GM19372 (cell line): Measurements from ENCODE around the gene IL6.
"Not testable (repeated sequence)": the region's sequence is repeated elsewhere in the genome, so short reads cannot be mapped to it uniquely, and the experiment has no call there.

ENCODE experiments used
- ATAC-seq: cut with Tn5 transposase; IDR thresholded peaks from one replicate; pipeline ENCODE4 v1.9.1; 2021; ENCODE audit warnings: mild to moderate bottlenecking, low read depth, moderate library complexity; ENCODE audit not compliant: unreplicated experiment

The IL6 gene

GRCh38 chr7:22779730-22780323 lies 52.8 kb downstream of the IL6 start:
- ATAC-seq, result not testable (repeated sequence)

- ATAC-seq, result no peak
These were observed 54.3 kb downstream of the IL6 start for GRCh38 chr7:22781230-22781711.
